HG03442 (cell line): Measurements from ENCODE around the gene TERT.
"Not testable (repeated sequence)": the region's sequence is repeated elsewhere in the genome, so short reads cannot be mapped to it uniquely, and the experiment has no call there.

Experiments used
- ATAC-seq: cut with Tn5 transposase; IDR thresholded peaks from one replicate; pipeline ENCODE4 v1.9.1; 2021; ENCODE audit warnings: mild to moderate bottlenecking, moderate library complexity; ENCODE audit not compliant: unreplicated experiment

TERT gene

DNA sequence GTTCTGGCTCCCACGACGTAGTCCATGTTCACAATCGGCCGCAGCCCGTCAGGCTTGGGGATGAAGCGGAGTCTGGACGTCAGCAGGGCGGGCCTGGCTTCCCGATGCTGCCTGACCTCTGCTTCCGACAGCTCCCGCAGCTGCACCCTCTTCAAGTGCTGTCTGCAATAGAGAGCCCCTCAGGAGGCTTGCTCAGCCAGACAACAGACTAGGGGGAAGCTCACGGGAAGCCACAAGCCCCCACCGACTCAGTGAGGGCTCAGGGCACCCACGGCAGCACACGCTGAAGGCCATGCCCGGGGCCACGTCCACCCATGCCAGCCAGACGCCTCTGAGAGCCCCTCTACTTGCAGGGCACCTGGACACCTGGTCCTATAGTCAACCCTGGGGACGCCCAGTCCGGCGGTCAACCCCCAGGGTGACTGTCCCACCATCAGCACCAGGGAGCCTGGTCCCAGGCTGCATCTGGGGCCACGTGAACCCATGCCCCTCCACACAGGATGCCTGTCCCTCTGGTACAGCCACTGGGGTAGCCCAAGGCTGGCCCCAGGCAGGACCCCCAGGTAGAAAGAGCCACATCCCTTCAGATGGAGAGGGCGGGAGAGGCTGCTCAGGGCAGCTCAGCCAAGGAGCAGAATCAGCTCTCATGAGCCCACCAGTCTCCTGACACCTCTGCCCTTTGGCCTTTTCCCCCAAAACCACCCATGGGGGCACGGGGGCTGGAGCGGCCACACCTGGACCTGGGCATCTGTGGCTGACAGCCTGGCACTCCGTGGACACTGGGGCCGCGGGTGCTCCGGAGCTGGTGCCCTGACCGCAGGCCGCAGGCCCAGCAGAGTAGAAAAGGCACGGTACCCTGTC, 14.5 kb downstream of the TERT start:
- ATAC-seq, result no peak

GRCh38 chr5:1279443-1280151, 15.3 kb downstream of the TERT start:
- ATAC-seq, result no peak

DNA sequence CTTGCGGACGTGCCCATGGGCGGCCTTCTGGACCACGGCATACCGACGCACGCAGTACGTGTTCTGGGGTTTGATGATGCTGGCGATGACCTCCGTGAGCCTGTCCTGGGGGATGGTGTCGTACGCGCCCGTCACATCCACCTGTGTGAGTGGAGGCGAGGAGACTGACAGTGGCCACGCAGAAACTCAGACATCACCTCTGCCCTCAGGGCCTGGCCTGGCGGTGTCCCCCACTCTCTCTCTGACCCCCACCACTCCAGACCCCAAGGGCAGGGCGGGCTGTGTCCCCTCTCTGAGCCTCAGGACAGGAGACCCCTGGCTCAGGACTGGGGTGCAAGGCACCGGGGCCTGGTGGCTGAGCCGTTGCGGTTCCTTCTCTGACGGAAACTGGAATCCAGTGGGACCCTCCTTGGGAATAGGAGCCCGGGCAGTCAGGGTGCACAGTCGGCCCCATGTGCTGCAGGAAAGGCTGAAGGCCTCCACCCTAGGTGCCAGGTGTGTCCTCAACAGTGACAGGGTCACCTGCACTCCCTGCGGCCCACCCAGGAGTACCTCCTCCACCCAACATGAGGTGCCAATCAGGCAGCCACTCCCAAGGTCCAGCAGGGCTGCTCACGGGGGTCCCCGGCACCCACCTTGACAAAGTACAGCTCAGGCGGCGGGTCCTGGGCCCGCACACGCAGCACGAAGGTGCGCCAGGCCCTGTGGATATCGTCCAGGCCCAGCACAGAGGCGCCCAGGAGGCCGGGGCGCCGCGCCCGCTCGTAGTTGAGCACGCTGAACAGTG, 16.0 kb downstream of the TERT start:
- no peak for ATAC-seq

DNA sequence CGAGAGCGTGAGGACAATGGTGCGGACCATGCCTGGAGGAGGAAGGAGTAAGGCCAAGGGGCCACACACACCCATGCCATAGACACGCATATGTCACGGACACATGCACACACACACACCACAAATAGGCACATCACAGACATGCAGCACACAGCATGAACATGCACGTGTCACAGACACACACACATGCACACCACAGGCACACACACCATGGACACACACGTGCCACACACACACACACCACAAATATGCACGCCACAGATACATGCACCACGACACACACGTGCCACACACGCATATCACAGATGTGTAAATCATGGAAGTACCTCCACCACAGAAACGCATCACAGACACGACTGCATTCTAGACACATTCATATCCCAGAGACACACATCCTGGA, 16.7 kb downstream of the TERT start:
- no peak for ATAC-seq

GRCh38 chr5:1277781-1278180, 17.1 kb downstream of the TERT start:
- no peak for ATAC-seq

GRCh38 chr5:1277331-1277730, 17.5 kb downstream of the TERT start:
- no peak for ATAC-seq

- ATAC-seq, result no peak
Observed at GRCh38 chr5:1276930-1277329, 17.9 kb downstream of the TERT start.

- not testable (repeated sequence) for ATAC-seq
Observed at GRCh38 chr5:1275397-1276391, 19.2 kb downstream of the TERT start.

GRCh38 chr5:1274471-1274870, 20.4 kb downstream of the TERT start:
- ATAC-seq, result no peak

GRCh38 chr5:1273745-1274144, 21.1 kb downstream of the TERT start:
- no peak for ATAC-seq

DNA sequence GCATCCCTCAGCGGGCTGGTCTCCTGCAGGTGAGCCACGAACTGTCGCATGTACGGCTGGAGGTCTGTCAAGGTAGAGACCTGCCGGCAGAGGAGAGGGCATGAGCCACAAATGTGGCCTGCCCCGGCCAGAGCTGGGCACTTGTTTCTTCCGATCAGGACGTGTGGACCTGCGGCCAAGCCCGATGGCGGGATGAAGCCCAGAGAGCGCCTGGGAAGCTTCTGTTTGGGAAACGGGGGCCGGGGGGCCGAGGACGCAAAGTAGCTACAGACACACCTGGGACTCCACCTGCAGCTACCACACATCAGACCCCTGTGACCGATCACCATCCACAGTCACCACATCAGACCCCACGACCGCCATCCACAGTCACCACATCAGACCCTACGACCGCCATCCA, 22.7 kb downstream of the TERT start:
- ATAC-seq, result no peak

DNA sequence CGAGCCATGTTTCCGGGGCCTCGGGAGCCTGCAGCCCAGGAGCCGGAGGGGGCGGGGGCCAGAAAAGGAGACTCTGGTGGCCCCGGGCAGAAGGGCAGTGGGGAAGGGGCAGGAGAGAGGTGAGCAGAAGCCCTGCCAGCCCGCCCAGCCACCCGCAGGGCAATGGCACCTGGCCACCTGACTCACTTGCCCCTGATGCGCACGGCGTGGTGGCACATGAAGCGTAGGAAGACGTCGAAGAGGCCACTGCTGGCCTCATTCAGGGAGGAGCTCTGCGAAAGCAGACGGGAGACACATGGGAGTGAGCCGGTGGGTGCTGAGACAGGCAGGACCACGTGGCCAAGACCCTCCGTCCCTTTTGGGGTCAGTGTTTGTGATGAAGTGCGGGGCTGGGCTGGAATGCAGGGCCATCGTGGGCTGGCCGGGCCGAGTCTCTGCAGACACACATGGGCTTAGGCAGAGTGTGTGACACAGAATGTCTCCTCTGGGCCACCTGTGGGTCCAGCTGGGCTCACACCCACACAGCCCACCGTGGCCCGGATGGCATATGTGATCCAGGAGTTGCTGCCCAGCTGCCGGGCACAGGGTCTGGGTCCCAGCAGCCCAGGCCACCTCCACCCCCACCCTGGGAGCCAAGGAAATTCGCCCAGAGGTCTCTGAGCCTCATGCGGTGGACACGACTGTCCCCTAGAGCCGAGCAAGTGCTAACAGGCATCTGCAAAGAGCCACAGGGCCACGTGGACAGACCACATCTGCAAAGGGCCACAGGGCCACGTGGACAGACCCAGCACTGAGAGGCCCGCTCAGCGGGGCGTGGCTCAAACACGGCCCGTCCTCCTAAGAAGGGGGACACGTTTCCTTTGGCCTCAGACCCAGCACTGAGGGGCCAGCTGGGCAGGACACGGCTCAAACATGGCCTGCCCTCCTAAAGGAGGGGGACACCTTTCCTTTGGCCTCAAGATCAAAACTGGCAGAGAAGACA, 23.6 kb downstream of the TERT start:
- no peak for ATAC-seq

- no peak for ATAC-seq
Observed at GRCh38 chr5:1270426-1270825, 24.4 kb downstream of the TERT start.

GRCh38 chr5:1268666-1269065, 26.2 kb downstream of the TERT start:
- ATAC-seq, result no peak

GRCh38 chr5:1268056-1268455, 26.8 kb downstream of the TERT start:
- no peak for ATAC-seq

GRCh38 chr5:1267464-1267863, 27.4 kb downstream of the TERT start:
- ATAC-seq, result not testable (repeated sequence)

- no peak for ATAC-seq
Observed at GRCh38 chr5:1266791-1267190, 28.1 kb downstream of the TERT start.

- no peak for ATAC-seq
Observed at GRCh38 chr5:1265461-1266455, 29.1 kb downstream of the TERT start.
